Measurements from ENCODE around the gene TMEM121B. TPM values are rescaled to one million over a fixed set of nuclear protein-coding genes. Genes with fewer than 3 reads are reported as not detected.
A peak's percentile ranks its signal among the peaks of the same experiment; 100 is the strongest.

TMEM121B gene
- total RNA-seq, 1 donor from 2014 or later, result 1.9 TPM

DNA sequence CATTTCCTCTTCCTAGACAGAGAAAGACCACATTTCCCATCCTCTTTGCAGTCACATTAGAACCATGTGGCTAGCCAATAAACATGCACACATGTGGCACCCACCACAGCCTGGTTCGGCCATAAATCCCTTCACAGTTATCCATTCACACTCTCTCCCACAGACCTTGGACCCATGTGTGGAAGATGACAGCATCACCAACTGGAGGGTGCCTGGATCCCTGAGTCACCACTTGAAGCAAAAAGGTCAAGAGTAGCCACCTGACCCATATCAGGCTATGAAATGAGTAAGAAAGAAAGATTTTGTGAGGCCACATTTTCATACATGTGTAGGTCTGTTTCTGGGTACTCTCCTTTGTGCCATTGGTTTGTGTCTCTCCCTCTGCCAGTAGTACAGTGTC, 9.0 kb upstream of the TMEM121B start:
- Mint-ChIP-seq H3K36me3 (ENCODE audit: low read depth, unreplicated experiment) (peaks cover 6% of the 10 kb centered on the region), H3K9me3 (ENCODE audit: unreplicated experiment) (no peaks in the 10 kb centered on the region), H3K4me1 (ENCODE audit: low read depth, unreplicated experiment) (no peaks in the 10 kb centered on the region), H3K27ac (ENCODE audit: unreplicated experiment) (no peak overlapping the region), H3K27me3 (ENCODE audit: low read depth, unreplicated experiment) (no peaks in the 10 kb centered on the region), H3K4me3 (ENCODE audit: unreplicated experiment) (no peak overlapping the region)
- Histone ChIP-seq H2AFZ (ENCODE audit: low read depth, low read length) (no peak overlapping the region), H3K4me2 (ENCODE audit: low read length) (no peak overlapping the region), H3K4me1 (ENCODE audit: insufficient read depth, low read length) (no peaks in the 10 kb centered on the region), H3K9ac (ENCODE audit: low read length) (no peak overlapping the region), H4K20me1 (ENCODE audit: insufficient read depth, low read length) (no peaks in the 10 kb centered on the region), H3K79me2 (ENCODE audit: insufficient read depth, low read length) (no peaks in the 10 kb centered on the region), H3K9me3 (ENCODE audit: insufficient read depth, low read depth, low read length) (no peaks in the 10 kb centered on the region), H3K36me3 (ENCODE audit: insufficient read depth, low read length) (no peaks in the 10 kb centered on the region), H3K27ac (ENCODE audit: low read depth, low read length) (no peak overlapping the region), H3K4me3 (ENCODE audit: insufficient read depth, low read depth, low read length) (no peak overlapping the region), H3K27me3 (ENCODE audit: insufficient read depth, low read length) (no peaks in the 10 kb centered on the region)
- DNase-seq (ENCODE audit: low read depth) (peak; percentile 18), FAIRE-seq (no peak)
- no peak for TF ChIP-seq CTCF (IDR thresholded peaks at IDR 0.05; ENCODE audit: insufficient read depth, low read depth, low read length)
- no peak for TF ChIP-seq EZH2 (IDR thresholded peaks at IDR 0.05; ENCODE audit: insufficient read depth, low read length)

DNA sequence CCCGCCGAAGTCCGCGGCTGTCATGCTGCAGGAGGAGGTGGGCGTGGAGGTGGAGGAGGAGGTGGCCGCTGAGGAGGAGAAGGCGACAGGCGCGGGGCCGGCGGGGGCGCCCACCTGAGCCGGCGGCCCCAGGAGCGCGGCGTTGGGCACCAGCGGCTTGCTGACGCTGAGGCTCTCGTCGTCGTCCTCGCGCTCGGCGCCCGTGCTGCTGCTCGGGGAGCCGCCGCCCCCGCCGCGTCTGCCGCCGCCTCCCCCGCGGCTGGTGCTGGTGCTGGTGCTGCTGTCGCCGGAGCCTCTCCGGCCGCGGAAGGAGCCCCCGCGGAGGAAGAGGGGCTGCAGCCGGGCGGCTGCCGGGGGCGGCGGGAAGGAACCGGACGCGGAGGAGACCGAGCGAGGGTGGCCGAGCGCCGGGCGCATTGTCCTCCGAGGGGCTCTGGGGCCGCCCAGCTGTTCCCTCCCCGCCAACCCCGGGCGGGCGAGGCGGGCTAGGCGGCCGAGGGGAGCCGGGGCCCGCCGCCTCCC, 388 bp downstream of the TMEM121B start:
- no peak overlapping the region for H3K9ac ChIP-seq (ENCODE audit: low read length)
- H3K27me3 ChIP-seq (ENCODE audit: insufficient read depth, low read length), result peaks cover 6% of the 10 kb centered on the region
- DNase-seq (ENCODE audit: low read depth), result no peak
- no peaks in the 10 kb centered on the region for H3K9me3 Mint-ChIP-seq (ENCODE audit: unreplicated experiment)
- H3K4me3 ChIP-seq (ENCODE audit: insufficient read depth, low read depth, low read length), result peak overlapping the region; percentile 42
- H3K4me3 Mint-ChIP-seq (ENCODE audit: unreplicated experiment), result no peak overlapping the region
- TF ChIP-seq CTCF (IDR thresholded peaks at IDR 0.05; ENCODE audit: insufficient read depth, low read depth, low read length), result no peak
- peak; percentile 46 for TF ChIP-seq EZH2 (IDR thresholded peaks at IDR 0.05; ENCODE audit: insufficient read depth, low read length)
- FAIRE-seq, result no peak
- no peaks in the 10 kb centered on the region for H3K9me3 ChIP-seq (ENCODE audit: insufficient read depth, low read depth, low read length)
- peaks cover 12% of the 10 kb centered on the region for H3K27me3 Mint-ChIP-seq (ENCODE audit: low read depth, unreplicated experiment)
- H3K27ac Mint-ChIP-seq (ENCODE audit: unreplicated experiment), result no peak overlapping the region
- H2AFZ ChIP-seq (ENCODE audit: low read depth, low read length), result peak overlapping the region; percentile 34
- no peaks in the 10 kb centered on the region for H3K79me2 ChIP-seq (ENCODE audit: insufficient read depth, low read length)
- H3K27ac ChIP-seq (ENCODE audit: low read depth, low read length), result no peak overlapping the region
- H3K36me3 Mint-ChIP-seq (ENCODE audit: low read depth, unreplicated experiment), result no peaks in the 10 kb centered on the region
- peaks cover 4% of the 10 kb centered on the region for H4K20me1 ChIP-seq (ENCODE audit: insufficient read depth, low read length)
- H3K4me2 ChIP-seq (ENCODE audit: low read length), result peak overlapping the region; percentile 88
- peaks cover 9% of the 10 kb centered on the region for H3K4me1 Mint-ChIP-seq (ENCODE audit: low read depth, unreplicated experiment)
- no peaks in the 10 kb centered on the region for H3K36me3 ChIP-seq (ENCODE audit: insufficient read depth, low read length)
- H3K4me1 ChIP-seq (ENCODE audit: insufficient read depth, low read length), result peaks cover 4% of the 10 kb centered on the region

DNA sequence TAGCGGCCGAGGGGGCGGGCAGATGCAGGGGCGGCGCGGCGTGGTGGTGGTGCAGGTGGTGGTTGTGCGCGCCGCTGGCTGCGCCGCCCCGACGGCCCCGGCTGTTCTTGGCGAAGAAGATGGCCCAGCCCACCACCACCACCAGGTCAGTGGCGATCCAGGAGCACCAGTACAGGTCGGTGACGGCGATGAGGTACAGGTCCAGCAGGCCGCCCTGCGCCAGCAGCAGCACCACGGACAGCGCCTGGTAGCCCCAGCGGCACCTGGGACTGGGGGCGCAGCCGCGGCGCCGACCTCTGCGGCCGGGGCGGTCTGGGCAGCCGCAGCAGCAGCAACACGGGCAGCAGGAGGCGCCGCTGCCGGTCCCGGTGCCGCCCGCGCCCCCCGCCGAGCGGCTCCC, 879 bp downstream of the TMEM121B start:
- DNase-seq (ENCODE audit: low read depth) (peak; percentile 14), FAIRE-seq (no peak)
- H3K79me2 ChIP-seq (ENCODE audit: insufficient read depth, low read length), result no peaks in the 10 kb centered on the region
- Mint-ChIP-seq H3K27ac (ENCODE audit: unreplicated experiment) (no peak overlapping the region), H3K4me3 (ENCODE audit: unreplicated experiment) (no peak overlapping the region), H3K36me3 (ENCODE audit: low read depth, unreplicated experiment) (no peaks in the 10 kb centered on the region), H3K27me3 (ENCODE audit: low read depth, unreplicated experiment) (peaks cover 12% of the 10 kb centered on the region), H3K4me1 (ENCODE audit: low read depth, unreplicated experiment) (peaks cover 9% of the 10 kb centered on the region), H3K9me3 (ENCODE audit: unreplicated experiment) (no peaks in the 10 kb centered on the region)
- peaks cover 4% of the 10 kb centered on the region for H3K4me1 ChIP-seq (ENCODE audit: insufficient read depth, low read length)
- no peaks in the 10 kb centered on the region for H3K9me3 ChIP-seq (ENCODE audit: insufficient read depth, low read depth, low read length)
- no peak overlapping the region for H2AFZ ChIP-seq (ENCODE audit: low read depth, low read length)
- no peak overlapping the region for H3K4me3 ChIP-seq (ENCODE audit: insufficient read depth, low read depth, low read length)
- peaks cover 4% of the 10 kb centered on the region for H4K20me1 ChIP-seq (ENCODE audit: insufficient read depth, low read length)
- TF ChIP-seq CTCF (IDR thresholded peaks at IDR 0.05; ENCODE audit: insufficient read depth, low read depth, low read length) (no peak), EZH2 (IDR thresholded peaks at IDR 0.05; ENCODE audit: insufficient read depth, low read length) (no peak)
- peaks cover 6% of the 10 kb centered on the region for H3K27me3 ChIP-seq (ENCODE audit: insufficient read depth, low read length)
- H3K36me3 ChIP-seq (ENCODE audit: insufficient read depth, low read length), result no peaks in the 10 kb centered on the region
- H3K27ac ChIP-seq (ENCODE audit: low read depth, low read length), result no peak overlapping the region
- H3K9ac ChIP-seq (ENCODE audit: low read length), result no peak overlapping the region
- peak overlapping the region; percentile 88 for H3K4me2 ChIP-seq (ENCODE audit: low read length)
